ENCODE measurements around the gene SURF6.
"Not testable (repeated sequence)": the region's sequence is repeated elsewhere in the genome, so short reads cannot be mapped to it uniquely, and the experiment has no call there.

Gene SURF6

GRCh38 chr9:133290751-133291302 lies 45.2 kb downstream of the SURF6 start:
- DNase-seq (ENCODE audit: low read depth, low spot score), result no peak

GRCh38 chr9:133286523-133286922 lies 49.5 kb downstream of the SURF6 start:
- DNase-seq (ENCODE audit: low read depth, low spot score), result no peak

GRCh38 chr9:133285252-133285775 lies 50.7 kb downstream of the SURF6 start:
- DNase-seq (ENCODE audit: low read depth, low spot score), result no peak

- no peak for DNase-seq (ENCODE audit: low read depth, low spot score)
Observed at GRCh38 chr9:133284362-133284761, 51.6 kb downstream of the SURF6 start.

GRCh38 chr9:133283255-133284032 lies 52.5 kb downstream of the SURF6 start:
- DNase-seq (ENCODE audit: low read depth, low spot score), result not testable (repeated sequence)

GRCh38 chr9:133282464-133283238 lies 53.3 kb downstream of the SURF6 start:
- no peak for DNase-seq (ENCODE audit: low read depth, low spot score)

- DNase-seq (ENCODE audit: low read depth, low spot score), result no peak
Observed at GRCh38 chr9:133280392-133280791, 55.6 kb downstream of the SURF6 start.

All from iPS DF 19.7 (cell line).